ENCODE measurements around the gene GAREM2.

Gene GAREM2

DNA sequence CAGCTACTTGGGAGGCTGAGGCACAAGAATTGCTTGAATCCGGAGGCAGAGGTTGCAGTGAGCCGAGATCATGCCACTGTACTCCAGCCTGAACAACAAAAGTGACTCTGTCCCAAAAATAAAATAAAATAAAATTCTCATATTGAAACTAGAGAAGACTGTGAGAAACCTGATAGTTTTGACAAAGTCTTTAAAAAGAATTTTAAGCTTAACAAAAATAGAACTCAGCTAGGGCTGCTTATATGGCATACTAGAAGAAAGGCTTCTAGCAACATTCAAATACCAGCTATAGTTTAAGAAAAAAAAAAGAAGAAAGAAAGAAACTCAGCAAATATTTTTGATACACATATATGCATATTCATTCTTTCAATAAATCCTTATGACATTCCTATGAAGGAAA is 57.9 kb downstream of the GAREM2 start:
- TF ChIP-seq, protein P1, sequence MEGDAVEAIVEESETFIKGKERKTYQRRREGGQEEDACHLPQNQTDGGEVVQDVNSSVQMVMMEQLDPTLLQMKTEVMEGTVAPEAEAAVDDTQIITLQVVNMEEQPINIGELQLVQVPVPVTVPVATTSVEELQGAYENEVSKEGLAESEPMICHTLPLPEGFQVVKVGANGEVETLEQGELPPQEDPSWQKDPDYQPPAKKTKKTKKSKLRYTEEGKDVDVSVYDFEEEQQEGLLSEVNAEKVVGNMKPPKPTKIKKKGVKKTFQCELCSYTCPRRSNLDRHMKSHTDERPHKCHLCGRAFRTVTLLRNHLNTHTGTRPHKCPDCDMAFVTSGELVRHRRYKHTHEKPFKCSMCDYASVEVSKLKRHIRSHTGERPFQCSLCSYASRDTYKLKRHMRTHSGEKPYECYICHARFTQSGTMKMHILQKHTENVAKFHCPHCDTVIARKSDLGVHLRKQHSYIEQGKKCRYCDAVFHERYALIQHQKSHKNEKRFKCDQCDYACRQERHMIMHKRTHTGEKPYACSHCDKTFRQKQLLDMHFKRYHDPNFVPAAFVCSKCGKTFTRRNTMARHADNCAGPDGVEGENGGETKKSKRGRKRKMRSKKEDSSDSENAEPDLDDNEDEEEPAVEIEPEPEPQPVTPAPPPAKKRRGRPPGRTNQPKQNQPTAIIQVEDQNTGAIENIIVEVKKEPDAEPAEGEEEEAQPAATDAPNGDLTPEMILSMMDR (IDR thresholded peaks at IDR 0.05), result no peak
- no peak for DNase-seq (ENCODE audit: low spot score)
- H3K4me3 ChIP-seq, result no peak overlapping the region
- H3K27ac ChIP-seq, result no peak overlapping the region

DNA sequence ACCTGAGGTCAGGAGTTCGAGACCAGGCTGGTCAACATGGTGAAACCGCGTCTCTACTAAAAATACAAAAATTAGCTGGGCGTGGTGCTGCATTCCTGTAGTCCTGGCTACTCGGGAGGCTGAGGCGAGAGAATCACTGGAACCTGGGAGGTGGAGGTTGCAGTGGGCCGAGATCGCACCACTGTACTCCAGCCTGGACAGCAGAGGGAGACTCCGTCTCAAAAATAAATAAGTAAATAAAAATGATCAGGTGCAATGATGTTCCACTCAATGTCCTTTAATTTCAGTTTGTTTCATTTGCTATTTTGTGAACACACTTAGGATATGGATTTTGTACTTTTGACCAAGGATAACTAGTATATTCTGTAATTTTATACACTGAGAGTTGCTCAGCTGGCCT is 62.2 kb downstream of the GAREM2 start:
- no peak overlapping the region for H3K4me3 ChIP-seq
- TF ChIP-seq, protein P1 (IDR thresholded peaks at IDR 0.05), result no peak
- DNase-seq (ENCODE audit: low spot score), result no peak
- H3K27ac ChIP-seq, result no peak overlapping the region

DNA sequence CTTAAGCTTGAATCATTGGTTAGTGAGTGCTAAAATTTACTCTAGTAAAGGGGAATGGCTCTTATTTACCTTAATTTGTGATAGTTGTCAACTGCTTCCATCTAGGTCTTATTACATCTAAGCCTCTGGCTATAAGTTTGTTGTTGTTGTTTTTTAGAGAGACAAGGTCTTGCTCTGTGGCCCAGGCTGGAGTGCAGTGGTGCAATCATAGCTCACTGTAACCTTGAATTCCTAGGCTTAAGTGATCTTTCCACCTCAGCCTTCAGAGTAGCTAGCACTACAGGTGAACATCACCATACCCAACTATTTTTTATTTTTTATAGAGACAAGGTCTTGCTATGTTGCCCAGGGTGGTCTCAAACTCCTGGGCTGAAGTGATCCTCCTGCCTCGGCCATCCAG is 65.0 kb downstream of the GAREM2 start:
- TF ChIP-seq, protein P1 (IDR thresholded peaks at IDR 0.05), result no peak
- H3K27ac ChIP-seq, result no peak overlapping the region
- no peak overlapping the region for H3K4me3 ChIP-seq
- no peak for DNase-seq (ENCODE audit: low spot score)

DNA sequence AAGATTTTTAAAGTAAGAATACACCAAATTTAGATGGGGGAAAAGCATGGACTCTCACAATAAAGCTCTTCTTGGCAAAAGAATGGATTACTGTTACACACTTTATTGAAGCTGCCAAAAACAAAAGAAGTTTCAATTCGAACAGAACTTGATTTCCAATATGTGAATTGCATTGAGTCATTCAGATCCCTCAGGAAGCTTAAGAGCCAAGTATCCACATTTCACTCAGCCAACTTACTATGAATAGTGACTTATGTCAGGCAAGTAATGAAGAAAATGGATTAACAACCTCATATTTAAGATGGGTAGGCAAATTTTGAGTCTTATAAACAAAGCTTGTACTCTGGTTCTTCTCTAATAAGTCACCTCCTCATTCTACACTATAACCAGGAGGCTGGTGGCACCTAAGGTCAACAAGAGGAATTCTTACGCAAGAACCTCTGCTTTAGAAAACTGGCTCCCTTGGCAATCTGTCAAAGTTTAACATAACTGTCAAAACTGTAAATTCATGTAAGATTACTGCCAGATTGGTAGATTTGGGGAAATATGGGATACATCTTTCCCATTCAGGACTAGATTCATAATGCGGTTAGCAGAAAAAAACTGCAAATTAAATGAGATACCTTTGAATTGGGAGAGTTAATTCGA is 65.5 kb downstream of the GAREM2 start:
- TF ChIP-seq, protein P1 (IDR thresholded peaks at IDR 0.05), result no peak
- Histone ChIP-seq H3K4me3 (no peak overlapping the region), H3K27ac (no peak overlapping the region)
- DNase-seq (ENCODE audit: low spot score), result no peak

All from coronary artery (tissue), 2 donors.